ENCODE results near the gene MELTF. TPM values are rescaled to one million over a fixed set of nuclear protein-coding genes. Genes with fewer than 3 reads are reported as not detected.

Gene MELTF
- total and polyA plus RNA-seq, 12 donors: 0.47 to 11.3 (median 1.4) TPM; not detected in 1

DNA sequence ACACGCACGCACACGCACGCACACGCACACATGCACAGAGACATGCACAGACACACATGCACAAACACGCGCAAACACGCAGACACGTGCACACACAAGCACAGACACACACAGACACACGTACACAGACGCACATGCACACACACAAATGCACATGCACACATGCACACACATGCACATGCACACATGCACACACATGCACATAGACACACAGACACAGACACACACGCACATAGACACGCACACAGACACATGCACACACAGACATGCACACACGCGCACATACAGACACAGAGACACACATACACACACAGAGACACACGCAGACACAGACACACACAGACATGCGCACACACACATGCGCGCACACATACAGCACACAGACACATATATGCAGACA lies 34.6 kb downstream of the MELTF start:
- no peak overlapping the region for H3K4me3 ChIP-seq
- H3K27me3 ChIP-seq: no peaks in the 10 kb centered on the region
- H3K9me3 ChIP-seq (replicated peaks in 1 of 3): no peaks in the 10 kb centered on the region
- no peak for DNase-seq
- 88 to 96% (median 93%) methylated on average over 19 of the region's 19 CpGs for WGBS, 4 donors
- H3K4me1 ChIP-seq (replicated peaks in 1 of 2): no peaks in the 10 kb centered on the region
- intact Hi-C loops (cut with DNase I): no loop called here
- no peak overlapping the region for H3K27ac ChIP-seq
- TF ChIP-seq, protein P1, sequence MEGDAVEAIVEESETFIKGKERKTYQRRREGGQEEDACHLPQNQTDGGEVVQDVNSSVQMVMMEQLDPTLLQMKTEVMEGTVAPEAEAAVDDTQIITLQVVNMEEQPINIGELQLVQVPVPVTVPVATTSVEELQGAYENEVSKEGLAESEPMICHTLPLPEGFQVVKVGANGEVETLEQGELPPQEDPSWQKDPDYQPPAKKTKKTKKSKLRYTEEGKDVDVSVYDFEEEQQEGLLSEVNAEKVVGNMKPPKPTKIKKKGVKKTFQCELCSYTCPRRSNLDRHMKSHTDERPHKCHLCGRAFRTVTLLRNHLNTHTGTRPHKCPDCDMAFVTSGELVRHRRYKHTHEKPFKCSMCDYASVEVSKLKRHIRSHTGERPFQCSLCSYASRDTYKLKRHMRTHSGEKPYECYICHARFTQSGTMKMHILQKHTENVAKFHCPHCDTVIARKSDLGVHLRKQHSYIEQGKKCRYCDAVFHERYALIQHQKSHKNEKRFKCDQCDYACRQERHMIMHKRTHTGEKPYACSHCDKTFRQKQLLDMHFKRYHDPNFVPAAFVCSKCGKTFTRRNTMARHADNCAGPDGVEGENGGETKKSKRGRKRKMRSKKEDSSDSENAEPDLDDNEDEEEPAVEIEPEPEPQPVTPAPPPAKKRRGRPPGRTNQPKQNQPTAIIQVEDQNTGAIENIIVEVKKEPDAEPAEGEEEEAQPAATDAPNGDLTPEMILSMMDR (IDR thresholded peaks at IDR 0.05): no peak
- no peak for TF ChIP-seq POLR2A (IDR thresholded peaks at IDR 0.05)
- H3K36me3 ChIP-seq (replicated peaks in 1 of 2): no peaks in the 10 kb centered on the region

- intact Hi-C loops (cut with DNase I): no loop called here
- no peak for DNase-seq
Measured at GRCh38 chr3:196994056-196994455, 35.6 kb downstream of the MELTF start.

GRCh38 chr3:196992461-196993065 lies 37.1 kb downstream of the MELTF start:
- no peaks in the 10 kb centered on the region for H3K27me3 ChIP-seq

More at GRCh38 chr3:196994056-196994455, 35.6 kb downstream of the MELTF start:
- no peak overlapping the region for H3K4me3 ChIP-seq
- no peaks in the 10 kb centered on the region for H3K4me1 ChIP-seq (replicated peaks in 1 of 2)
- WGBS, 4 donors: 80 to 87% (median 82%) methylated on average over 10 to 16 of the region's 16 CpGs
- H3K9me3 ChIP-seq (replicated peaks in 1 of 3): no peaks in the 10 kb centered on the region
- no peaks in the 10 kb centered on the region for H3K36me3 ChIP-seq (replicated peaks in 1 of 2)
- TF ChIP-seq, protein P1 (IDR thresholded peaks at IDR 0.05): no peak
- no peak for TF ChIP-seq POLR2A (IDR thresholded peaks at IDR 0.05)
- H3K27ac ChIP-seq: no peak overlapping the region
- no peaks in the 10 kb centered on the region for H3K27me3 ChIP-seq

DNA sequence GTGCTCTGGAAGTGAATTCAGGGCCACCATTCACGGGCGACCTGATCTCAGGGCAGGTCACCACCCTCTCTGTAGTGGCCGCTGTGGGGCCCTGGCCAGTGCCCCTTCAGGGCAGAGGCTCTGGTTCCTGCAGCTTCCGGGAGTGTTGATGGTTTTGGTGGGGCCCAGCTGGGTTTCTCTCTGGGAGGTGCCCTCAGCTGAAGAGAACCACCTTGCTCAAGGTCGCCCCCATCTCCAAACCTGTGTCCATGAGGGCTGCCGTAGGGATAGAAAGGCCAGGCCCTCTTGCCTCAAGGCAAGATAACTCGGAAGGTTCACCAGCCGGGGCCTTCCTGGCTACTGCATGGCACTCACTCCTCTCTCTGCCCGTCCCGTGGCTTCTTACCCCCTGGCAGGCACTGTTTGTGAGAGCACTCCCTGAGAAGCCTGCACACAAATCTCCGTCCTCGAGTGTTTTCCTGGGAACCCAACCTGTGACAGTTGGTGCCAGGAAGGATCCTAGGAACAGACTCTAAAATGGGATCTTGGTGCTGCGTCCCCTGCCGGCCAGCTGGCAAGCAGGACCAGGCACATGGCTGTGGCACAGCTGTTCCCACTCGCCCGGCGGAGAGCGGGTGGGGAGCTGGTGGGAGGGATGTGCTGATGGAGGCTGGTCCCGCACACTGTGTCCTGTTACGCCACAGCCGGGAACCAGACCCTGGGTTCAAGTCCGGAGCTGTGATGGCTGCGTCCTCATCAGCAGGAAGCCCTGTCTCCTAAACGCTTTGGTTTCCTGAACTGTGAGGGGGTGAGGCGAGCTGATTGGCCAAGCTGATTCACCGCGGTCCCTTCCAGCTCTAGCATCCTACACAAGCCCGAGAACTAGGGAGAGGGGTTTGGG lies 37.8 kb downstream of the MELTF start:
- DNase-seq: no peak
- Histone ChIP-seq H3K9me3 (replicated peaks in 1 of 3) (no peaks in the 10 kb centered on the region), H3K4me1 (replicated peaks in 1 of 2) (no peaks in the 10 kb centered on the region), H3K27ac (no peak overlapping the region), H3K27me3 (no peaks in the 10 kb centered on the region), H3K4me3 (no peak overlapping the region), H3K36me3 (replicated peaks in 1 of 2) (no peaks in the 10 kb centered on the region)
- intact Hi-C loops (cut with DNase I): no loop called here
- TF ChIP-seq, protein P1 (IDR thresholded peaks at IDR 0.05): no peak
- TF ChIP-seq POLR2A (IDR thresholded peaks at IDR 0.05): no peak
- WGBS, 4 donors: 82 to 91% (median 87%) methylated on average over 19 to 28 of the region's 28 CpGs

More at GRCh38 chr3:196992461-196993065, 37.1 kb downstream of the MELTF start:
- 77 to 91% (median 83%) methylated on average over 8 to 17 of the region's 17 CpGs for WGBS, 4 donors
- no peak overlapping the region for H3K4me3 ChIP-seq
- no peak for TF ChIP-seq POLR2A (IDR thresholded peaks at IDR 0.05)
- TF ChIP-seq, protein P1 (IDR thresholded peaks at IDR 0.05): no peak
- H3K4me1 ChIP-seq (replicated peaks in 1 of 2): no peaks in the 10 kb centered on the region
- intact Hi-C loops (cut with DNase I): no loop called here
- no peak for DNase-seq
- no peaks in the 10 kb centered on the region for H3K36me3 ChIP-seq (replicated peaks in 1 of 2)
- H3K27ac ChIP-seq: no peak overlapping the region
- no peaks in the 10 kb centered on the region for H3K9me3 ChIP-seq (replicated peaks in 1 of 3)

Measured in adrenal gland (tissue), 12 donors.